Measurements from ENCODE around the gene FAR1. TPM values are rescaled to one million over a fixed set of nuclear protein-coding genes. Genes with fewer than 3 reads are reported as not detected.

The FAR1 gene
- total RNA-seq, 2 donors from 2014 or later = 111 to 120 TPM

DNA sequence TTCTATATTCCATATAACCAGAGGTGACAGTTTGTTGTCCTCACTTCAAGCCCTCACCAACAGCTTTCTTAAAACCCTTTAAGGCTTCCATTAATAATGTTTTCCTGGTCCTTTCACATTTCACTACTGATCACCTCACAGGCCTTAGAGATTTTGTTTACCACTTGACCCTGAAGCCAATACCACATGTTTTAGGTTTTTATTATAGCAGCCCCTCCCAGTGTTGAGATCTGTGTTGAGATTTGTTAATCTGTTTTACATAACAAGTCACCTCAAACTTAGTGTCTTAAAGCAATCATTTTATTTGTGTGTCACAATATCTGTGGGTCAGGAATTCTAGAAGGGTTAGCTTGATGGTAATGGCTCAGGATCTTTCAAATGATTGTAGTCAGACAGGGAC, 49.9 kb downstream of the FAR1 start:
- no peak overlapping the region for H3K9ac ChIP-seq (ENCODE audit: low read depth in 2 of 2, low read length in 2 of 2)
- peaks cover 8% of the 10 kb centered on the region for H3K36me3 ChIP-seq
- no peaks in the 10 kb centered on the region for H3K4me1 ChIP-seq
- intact Hi-C loops (cut with DNase I) = no loop called here
- H3K27ac ChIP-seq = no peak overlapping the region
- H3K4me3 ChIP-seq = no peak overlapping the region
- TF ChIP-seq, protein P1, sequence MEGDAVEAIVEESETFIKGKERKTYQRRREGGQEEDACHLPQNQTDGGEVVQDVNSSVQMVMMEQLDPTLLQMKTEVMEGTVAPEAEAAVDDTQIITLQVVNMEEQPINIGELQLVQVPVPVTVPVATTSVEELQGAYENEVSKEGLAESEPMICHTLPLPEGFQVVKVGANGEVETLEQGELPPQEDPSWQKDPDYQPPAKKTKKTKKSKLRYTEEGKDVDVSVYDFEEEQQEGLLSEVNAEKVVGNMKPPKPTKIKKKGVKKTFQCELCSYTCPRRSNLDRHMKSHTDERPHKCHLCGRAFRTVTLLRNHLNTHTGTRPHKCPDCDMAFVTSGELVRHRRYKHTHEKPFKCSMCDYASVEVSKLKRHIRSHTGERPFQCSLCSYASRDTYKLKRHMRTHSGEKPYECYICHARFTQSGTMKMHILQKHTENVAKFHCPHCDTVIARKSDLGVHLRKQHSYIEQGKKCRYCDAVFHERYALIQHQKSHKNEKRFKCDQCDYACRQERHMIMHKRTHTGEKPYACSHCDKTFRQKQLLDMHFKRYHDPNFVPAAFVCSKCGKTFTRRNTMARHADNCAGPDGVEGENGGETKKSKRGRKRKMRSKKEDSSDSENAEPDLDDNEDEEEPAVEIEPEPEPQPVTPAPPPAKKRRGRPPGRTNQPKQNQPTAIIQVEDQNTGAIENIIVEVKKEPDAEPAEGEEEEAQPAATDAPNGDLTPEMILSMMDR (IDR thresholded peaks at IDR 0.05) = no peak
- H3K9me3 ChIP-seq = no peaks in the 10 kb centered on the region
- DNase-seq = no peak
- H3K27me3 ChIP-seq = no peaks in the 10 kb centered on the region

DNA sequence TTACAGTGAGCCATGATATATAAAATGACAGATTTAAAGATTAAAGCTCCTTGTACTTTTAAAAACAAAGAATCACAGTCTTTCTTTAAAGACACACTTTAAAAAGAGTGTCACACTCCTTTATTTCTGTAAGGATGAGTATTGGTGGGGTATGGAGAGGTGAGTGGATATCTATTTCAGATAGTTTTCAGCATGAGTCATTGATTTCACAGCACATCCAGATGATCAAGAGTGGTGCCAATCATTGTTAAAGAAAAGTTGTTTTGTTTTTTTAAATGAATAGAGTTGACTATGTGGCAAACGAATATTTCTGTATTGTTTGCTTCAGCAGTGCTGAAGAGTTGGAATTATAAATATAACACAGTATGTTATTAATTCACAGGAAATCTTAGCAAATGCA, 52.5 kb downstream of the FAR1 start:
- no peaks in the 10 kb centered on the region for H3K36me3 ChIP-seq
- H3K9ac ChIP-seq (ENCODE audit: low read depth in 2 of 2, low read length in 2 of 2) = no peak overlapping the region
- H3K9me3 ChIP-seq = no peaks in the 10 kb centered on the region
- no peak overlapping the region for H3K27ac ChIP-seq
- TF ChIP-seq, protein P1 (IDR thresholded peaks at IDR 0.05) = no peak
- no peak for DNase-seq
- intact Hi-C loops (cut with DNase I) = no loop called here
- H3K27me3 ChIP-seq = no peaks in the 10 kb centered on the region
- H3K4me3 ChIP-seq = no peak overlapping the region
- H3K4me1 ChIP-seq = no peaks in the 10 kb centered on the region

DNA sequence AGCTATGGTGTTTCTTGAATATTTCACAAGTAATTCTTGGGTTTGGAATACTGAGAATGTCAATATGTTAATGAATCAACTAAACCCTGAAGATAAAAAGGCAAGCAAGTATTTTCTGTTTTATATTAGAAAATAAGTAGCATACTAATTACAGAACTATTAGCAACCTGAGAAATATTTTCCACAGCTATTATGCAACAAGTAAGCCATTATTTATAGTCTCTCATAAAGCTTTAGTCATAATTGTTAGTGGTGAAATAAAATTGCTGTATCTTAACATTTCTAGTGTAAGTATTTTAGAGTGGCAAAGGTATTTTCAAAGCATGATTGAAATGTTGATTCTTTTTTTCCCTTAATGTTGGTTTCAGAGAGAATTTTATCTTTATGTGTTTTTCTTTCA, 53.3 kb downstream of the FAR1 start:
- H3K4me3 ChIP-seq = no peak overlapping the region
- DNase-seq = no peak
- H3K27ac ChIP-seq = no peak overlapping the region
- H3K4me1 ChIP-seq = no peaks in the 10 kb centered on the region
- no peaks in the 10 kb centered on the region for H3K36me3 ChIP-seq
- intact Hi-C loops (cut with DNase I) = no loop called here
- TF ChIP-seq, protein P1 (IDR thresholded peaks at IDR 0.05) = no peak
- H3K9me3 ChIP-seq = no peaks in the 10 kb centered on the region
- no peaks in the 10 kb centered on the region for H3K27me3 ChIP-seq
- H3K9ac ChIP-seq (ENCODE audit: low read depth in 2 of 2, low read length in 2 of 2) = no peak overlapping the region

DNA sequence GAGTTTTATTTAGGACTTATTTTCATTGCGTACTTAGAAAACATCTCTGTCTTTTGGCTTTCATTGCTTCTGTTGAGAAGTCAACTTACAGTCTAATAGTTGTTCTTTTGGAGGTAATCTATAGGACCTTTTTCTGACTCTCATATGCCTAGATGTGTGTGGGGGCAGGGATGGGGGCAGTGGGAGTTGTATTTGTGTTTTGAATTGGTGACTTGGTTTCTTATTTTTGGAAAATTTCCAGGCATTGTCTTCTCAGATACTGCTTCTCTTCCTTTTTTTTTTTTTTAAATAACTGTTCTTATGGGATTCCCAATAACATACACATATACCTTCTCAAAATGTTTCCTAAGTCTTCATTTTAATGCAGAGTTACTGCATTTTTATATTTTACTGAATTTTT, 58.0 kb downstream of the FAR1 start:
- no peak for DNase-seq
- Histone ChIP-seq H3K9ac (ENCODE audit: low read depth in 2 of 2, low read length in 2 of 2) (no peak overlapping the region), H3K27ac (no peak overlapping the region), H3K9me3 (no peaks in the 10 kb centered on the region), H3K4me1 (no peaks in the 10 kb centered on the region), H3K4me3 (no peak overlapping the region), H3K27me3 (no peaks in the 10 kb centered on the region), H3K36me3 (peaks cover 8% of the 10 kb centered on the region)
- intact Hi-C loops (cut with DNase I) = no loop called here
- TF ChIP-seq, protein P1 (IDR thresholded peaks at IDR 0.05) = no peak

DNA sequence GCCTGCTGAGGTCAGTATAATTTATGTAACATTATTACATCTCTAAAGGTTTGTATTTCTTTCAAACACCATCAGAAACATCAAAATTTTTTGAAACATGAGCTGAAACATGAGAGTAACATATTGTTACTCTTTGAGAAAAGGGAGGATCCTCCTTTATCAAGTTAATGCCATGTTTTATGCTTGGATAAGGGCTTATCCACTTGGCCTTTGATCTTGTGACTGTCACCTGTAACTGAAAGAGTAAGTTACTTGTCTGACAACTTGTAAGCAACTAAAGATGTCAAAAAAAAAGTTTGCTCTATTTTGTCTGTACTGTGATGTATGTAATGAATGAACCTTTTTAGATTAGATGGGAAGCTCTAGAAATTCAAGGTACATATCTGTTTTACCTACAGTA, 59.6 kb downstream of the FAR1 start:
- H3K36me3 ChIP-seq = peaks cover 8% of the 10 kb centered on the region
- intact Hi-C loops (cut with DNase I) = no loop called here
- H3K9me3 ChIP-seq = no peaks in the 10 kb centered on the region

More for the DNA sequence above, 59.6 kb downstream of the FAR1 start:
- no peak for DNase-seq
- Histone ChIP-seq H3K27me3 (no peaks in the 10 kb centered on the region), H3K4me3 (no peak overlapping the region), H3K9ac (ENCODE audit: low read depth in 2 of 2, low read length in 2 of 2) (no peak overlapping the region), H3K4me1 (no peaks in the 10 kb centered on the region), H3K27ac (no peak overlapping the region)
- TF ChIP-seq, protein P1 (IDR thresholded peaks at IDR 0.05) = no peak
